B cell (primary cell): ENCODE data around the gene POU2F3. TPM values are rescaled to one million over a fixed set of nuclear protein-coding genes. Genes with fewer than 3 reads are reported as not detected.

ENCODE experiments used
- ATAC-seq: fragments of 200-7000 bp; cut with Tn5 transposase; one replicate; pipeline ENCODE4 v1.10.0; 2021; ENCODE audit warnings: low read depth, mild to moderate bottlenecking, moderate number of reproducible peaks, moderate library complexity
- CTCF ChIA-PET: fragments of 350-600 bp; sonication (Branson Sonifier 250); formaldehyde crosslinking; loops from one replicate; lab custom pipeline; 2021; ENCODE audit warnings: antibody characterized with exemption, inconsistent platforms; lab: Charles Lee
- POLR2A ChIA-PET: fragments of 350-600 bp; sonication (Branson Sonifier 250); formaldehyde crosslinking; loops from one replicate; lab custom pipeline; 2021; ENCODE audit warnings: antibody characterized with exemption; lab: Charles Lee
- DNase-seq: peaks from one replicate; pipeline ENCODE4 v3.0.0; 2013
- H2AFZ ChIP-seq: 2 replicates; pipeline ENCODE4 v1.6.1; 2012; ENCODE audit warnings: mild to moderate bottlenecking, low read depth, low read length; ENCODE audit not compliant: insufficient read depth, poor library complexity, severe bottlenecking
- H3K27ac ChIP-seq, 2 donors: 1 replicate in 1 of 2; 2 replicates in 1 of 2; pipeline ENCODE4 v1.5.1; 2012 to 2013; ENCODE audit warnings: low read length in 2 of 2, mild to moderate bottlenecking in 2 of 2, moderate library complexity in 1 of 2
- H3K27me3 ChIP-seq, 4 experiments: fragments of 200-600 bp in 1 of 4; sonication (generic) in 1 of 4; replicated peaks in 1 of 4; 1 replicate in 2 of 4; 2 replicates in 2 of 4; pipeline versions ENCODE4 v1.6.1 to v1.7.0; 2013 to 2016; ENCODE audit warnings: low read length in 3 of 4, mild to moderate bottlenecking in 2 of 4, mixed read lengths in 1 of 4, moderate library complexity in 1 of 4; ENCODE audit not compliant: insufficient read depth in 4 of 4, control insufficient read depth in 3 of 4; ENCODE audit errors: control extremely low read depth in 1 of 4
- H3K36me3 ChIP-seq, 2 experiments: replicated peaks in 1 of 2; 1 replicate in 1 of 2; 2 replicates in 1 of 2; pipeline versions ENCODE4 v1.6.1 to v1.7.1; 2013; ENCODE audit warnings: low read length in 1 of 2; ENCODE audit not compliant: insufficient read depth in 2 of 2, control insufficient read depth in 1 of 2; ENCODE audit errors: control extremely low read depth in 1 of 2, extremely low read depth in 1 of 2
- H3K4me1 ChIP-seq, 2 donors: fragments of 200-600 bp in 1 of 2; sonication (generic) in 1 of 2; 1 replicate in 1 of 2; 2 replicates in 1 of 2; pipeline versions ENCODE4 v1.5.1 to v1.6.1; 2013 to 2017; ENCODE audit warnings: low read length in 2 of 2; ENCODE audit not compliant: control insufficient read depth in 2 of 2, insufficient read depth in 2 of 2
- H3K4me2 ChIP-seq: replicated peaks from 2 replicates; pipeline ENCODE3; 2012; ENCODE audit warnings: mild to moderate bottlenecking, low read depth, low read length; ENCODE audit not compliant: poor library complexity, severe bottlenecking
- H3K4me3 ChIP-seq, 5 experiments: fragments of 200-600 bp in 1 of 5; sonication (generic) in 1 of 5; 1 replicate in 3 of 5; 2 replicates in 2 of 5; pipeline versions ENCODE4 v1.5.1 to v1.7.0; 2011 to 2016; ENCODE audit warnings: low read length in 4 of 5, mild to moderate bottlenecking in 4 of 5, low read depth in 2 of 5, control low read depth in 1 of 5, moderate library complexity in 1 of 5; ENCODE audit not compliant: insufficient read depth in 1 of 5; ENCODE audit errors: control extremely low read depth in 1 of 5, extremely low read depth in 1 of 5
- H3K79me2 ChIP-seq: fragments of 200-600 bp; sonication (generic); one replicate; pipeline ENCODE4 v1.6.0; 2016; ENCODE audit warnings: low read length; ENCODE audit not compliant: control insufficient read depth, insufficient read depth
- H3K9ac ChIP-seq: fragments of 200-600 bp; sonication (generic); 2 replicates; pipeline ENCODE4 v1.6.1; 2017; ENCODE audit warnings: mild to moderate bottlenecking, low read length, moderate library complexity
- H3K9me3 ChIP-seq, 3 donors: one replicate each; pipeline versions ENCODE4 v1.6.1 to v1.7.1; 2013; ENCODE audit warnings: low read length in 2 of 3; ENCODE audit not compliant: control insufficient read depth in 2 of 3, insufficient read depth in 1 of 3; ENCODE audit errors: control extremely low read depth in 1 of 3
- H4K20me1 ChIP-seq: 2 replicates; pipeline ENCODE4 v1.6.0; 2012; ENCODE audit warnings: mild to moderate bottlenecking, low read length; ENCODE audit not compliant: insufficient read depth, control insufficient read depth, poor library complexity, severe bottlenecking
- H3K27ac Mint-ChIP-seq: one replicate; pipeline ENCODE4 v1.8.0; 2021; ENCODE audit warnings: mixed read lengths
- H3K27me3 Mint-ChIP-seq: one replicate; pipeline ENCODE4 v1.8.0; 2021; ENCODE audit warnings: mixed read lengths
- H3K4me1 Mint-ChIP-seq: one replicate; pipeline ENCODE4 v1.8.0; 2021; ENCODE audit warnings: mixed read lengths
- H3K4me3 Mint-ChIP-seq: one replicate; pipeline ENCODE4 v1.8.0; 2021; ENCODE audit warnings: mixed read lengths
- H3K9me3 Mint-ChIP-seq: one replicate; pipeline ENCODE4 v1.8.0; 2022; ENCODE audit warnings: mixed read lengths; ENCODE audit not compliant: insufficient read depth
- EZH2 ChIP-seq: IDR thresholded peaks from 2 replicates; pipeline ENCODE4 v1.6.1; 2012; ENCODE audit warnings: borderline replicate concordance, low read depth, mild to moderate bottlenecking, moderate library complexity, low read length; ENCODE audit not compliant: insufficient read depth, poor library complexity, severe bottlenecking
- WGBS: methylation state at CpG from one replicate; pipeline ENCODE4 v1.1.5; 2013; ENCODE audit warnings: missing lambda C conversion rate; ENCODE audit not compliant: insufficient coverage; 5-methylcytosine and 5-hydroxymethylcytosine counted together
- intact Hi-C: fragments of 100-400 bp; cut with micrococcal nuclease; formaldehyde crosslinking; loops from one replicate; pipeline ENCODE4 v1.10.0; 2022
- polyA plus RNA-seq: library from polyadenylated mRNA; depleted of rRNA; stranded (reverse); fragments of >200 nt; gene quantifications from 2 replicates; pipeline ENCODE4 v1.2.3, GENCODE V29; 2012
- total RNA-seq, 2 donors: library from RNA; stranded (reverse); fragments of 120-200 nt in 1 of 2; gene quantifications; 1 replicate in 1 of 2; 2 replicates in 1 of 2; pipeline versions ENCODE4 v1.2.3 to v1.2.4, GENCODE V29; 2013 to 2022
- TF ChIP-seq, protein P1 (sequence below): fragments of 200-600 bp; IDR thresholded peaks from one replicate; pipeline ENCODE4 v1.8.0; 2022; ENCODE audit warnings: antibody characterized with exemption, mild to moderate bottlenecking

The POU2F3 gene
- total and polyA plus RNA-seq, 2 donors (not counting 1 experiment from before 2014, with no cell fraction given): not detected

GRCh38 chr11:120245434-120245833 is 5.5 kb downstream of the POU2F3 start:
- intact Hi-C loops: no loop called here
- ChIA-PET CTCF (interaction anchor here (2.1 kb wide), 1 partner anchor 9 kb away, joined by 6 read pairs; no protein-coding TSS in a partner anchor), POLR2A (no interaction called here)
- WGBS: 100% methylated on average over 1 of the region's 1 CpG
- no peak overlapping the region for H3K4me3 ChIP-seq
- no peak overlapping the region for H3K4me2 ChIP-seq
- TF ChIP-seq, protein P1, sequence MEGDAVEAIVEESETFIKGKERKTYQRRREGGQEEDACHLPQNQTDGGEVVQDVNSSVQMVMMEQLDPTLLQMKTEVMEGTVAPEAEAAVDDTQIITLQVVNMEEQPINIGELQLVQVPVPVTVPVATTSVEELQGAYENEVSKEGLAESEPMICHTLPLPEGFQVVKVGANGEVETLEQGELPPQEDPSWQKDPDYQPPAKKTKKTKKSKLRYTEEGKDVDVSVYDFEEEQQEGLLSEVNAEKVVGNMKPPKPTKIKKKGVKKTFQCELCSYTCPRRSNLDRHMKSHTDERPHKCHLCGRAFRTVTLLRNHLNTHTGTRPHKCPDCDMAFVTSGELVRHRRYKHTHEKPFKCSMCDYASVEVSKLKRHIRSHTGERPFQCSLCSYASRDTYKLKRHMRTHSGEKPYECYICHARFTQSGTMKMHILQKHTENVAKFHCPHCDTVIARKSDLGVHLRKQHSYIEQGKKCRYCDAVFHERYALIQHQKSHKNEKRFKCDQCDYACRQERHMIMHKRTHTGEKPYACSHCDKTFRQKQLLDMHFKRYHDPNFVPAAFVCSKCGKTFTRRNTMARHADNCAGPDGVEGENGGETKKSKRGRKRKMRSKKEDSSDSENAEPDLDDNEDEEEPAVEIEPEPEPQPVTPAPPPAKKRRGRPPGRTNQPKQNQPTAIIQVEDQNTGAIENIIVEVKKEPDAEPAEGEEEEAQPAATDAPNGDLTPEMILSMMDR: no peak
- no peak for TF ChIP-seq EZH2
- Mint-ChIP-seq H3K9me3 (no peaks in the 10 kb centered on the region), H3K27me3 (peaks cover 57% of the 10 kb centered on the region), H3K27ac (no peak overlapping the region), H3K4me1 (no peaks in the 10 kb centered on the region), H3K4me3 (no peak overlapping the region)
- no peaks in the 10 kb centered on the region for H3K79me2 ChIP-seq
- no peaks in the 10 kb centered on the region for H4K20me1 ChIP-seq
- H3K27ac ChIP-seq: no peak overlapping the region
- no peak overlapping the region for H2AFZ ChIP-seq
- H3K27me3 ChIP-seq: peaks cover 0 to 33% (median 9%) of the 10 kb centered on the region in 4 experiments
- no peak overlapping the region for H3K9ac ChIP-seq
- H3K4me1 ChIP-seq: no peaks in the 10 kb centered on the region
- DNase-seq (no peak), ATAC-seq (no peak)
- no peaks in the 10 kb centered on the region for H3K36me3 ChIP-seq
- peaks cover 0 to 3% (median 0%) of the 10 kb centered on the region in 3 donors for H3K9me3 ChIP-seq

- H3K79me2 ChIP-seq: no peaks in the 10 kb centered on the region
- no peak for DNase-seq
- no peak overlapping the region for H3K27ac Mint-ChIP-seq
- no peak overlapping the region for H3K9ac ChIP-seq
- intact Hi-C loops: no loop called here
- no peak overlapping the region for H3K4me2 ChIP-seq
- no peak for TF ChIP-seq EZH2
- TF ChIP-seq, protein P1: no peak
- no peaks in the 10 kb centered on the region for H3K4me1 Mint-ChIP-seq
- H3K27me3 ChIP-seq: peaks cover 0 to 17% (median 4%) of the 10 kb centered on the region in 4 experiments
- no peaks in the 10 kb centered on the region for H3K36me3 ChIP-seq
- WGBS: 45% methylated on average over 5 of the region's 9 CpGs
- ATAC-seq: no peak
- H3K4me3 ChIP-seq: no peak overlapping the region
- no peak overlapping the region for H2AFZ ChIP-seq
- ChIA-PET POLR2A (no interaction called here), CTCF (no interaction called here)
- no peak overlapping the region for H3K27ac ChIP-seq
- no peaks in the 10 kb centered on the region for H4K20me1 ChIP-seq
- no peak overlapping the region for H3K4me3 Mint-ChIP-seq
- H3K9me3 Mint-ChIP-seq: no peaks in the 10 kb centered on the region
- H3K9me3 ChIP-seq: no peaks in the 10 kb centered on the region
- no peaks in the 10 kb centered on the region for H3K4me1 ChIP-seq
- H3K27me3 Mint-ChIP-seq: peaks cover 36% of the 10 kb centered on the region
Measured at GRCh38 chr11:120248551-120249278, 8.8 kb downstream of the POU2F3 start.
